WTC11 (cell line): Measurements from ENCODE around the gene PI4K2A. TPM values are rescaled to one million over a fixed set of nuclear protein-coding genes. Genes with fewer than 3 reads are reported as not detected.

Experiments used
- ATAC-seq: fragments of 200-7000 bp; cut with Tn5 transposase; 2 replicates; pipeline ENCODE4 v1.10.0; 2021; ENCODE audit warnings: mild to moderate bottlenecking, moderate library complexity
- CTCF ChIA-PET: fragments of 300-600 bp; sonication (Branson Sonifier 250); formaldehyde crosslinking; loops from one replicate; lab custom pipeline; 2021; ENCODE audit warnings: antibody characterized with exemption; lab: Charles Lee
- POLR2A ChIA-PET: fragments of 350-600 bp; sonication (Branson Sonifier 250); formaldehyde crosslinking; loops from one replicate; lab custom pipeline; 2021; ENCODE audit warnings: antibody characterized with exemption; lab: Charles Lee
- DNase-seq: peaks from one replicate; pipeline ENCODE4 v3.0.0; 2021; ENCODE audit warnings: low spot score
- H3K27ac Mint-ChIP-seq: 2 replicates; pipeline ENCODE4 v1.8.0; 2021; ENCODE audit warnings: mixed read lengths
- H3K27me3 Mint-ChIP-seq: 2 replicates; pipeline ENCODE4 v1.8.0; 2021; ENCODE audit warnings: low read depth, mild to moderate bottlenecking, moderate library complexity, mixed read lengths
- H3K36me3 Mint-ChIP-seq: 2 replicates; pipeline ENCODE4 v1.8.0; 2021; ENCODE audit warnings: mixed read lengths
- H3K4me1 Mint-ChIP-seq: 2 replicates; pipeline ENCODE4 v1.8.0; 2022; ENCODE audit warnings: mixed read lengths
- H3K4me3 Mint-ChIP-seq: 2 replicates; pipeline ENCODE4 v1.8.0; 2021; ENCODE audit warnings: mild to moderate bottlenecking, moderate library complexity, mixed read lengths
- H3K9me3 Mint-ChIP-seq: 2 replicates; pipeline ENCODE4 v1.8.0; 2021; ENCODE audit warnings: mixed read lengths
- ESRRA ChIP-seq: sonication (generic); formaldehyde crosslinking; IDR thresholded peaks from 2 replicates; pipeline ENCODE4 v1.8.1; 2022; ENCODE audit warnings: mild to moderate bottlenecking, missing genetic modification reagents, borderline replicate concordance
- FOXK1 ChIP-seq: sonication (generic); formaldehyde crosslinking; IDR thresholded peaks from 2 replicates; pipeline ENCODE4 v1.8.0; 2022; ENCODE audit warnings: mild to moderate bottlenecking, moderate library complexity, missing genetic modification reagents
- FOXP1 ChIP-seq: sonication (generic); formaldehyde crosslinking; IDR thresholded peaks from 2 replicates; pipeline ENCODE4 v1.8.0; 2022; ENCODE audit warnings: missing genetic modification reagents, mild to moderate bottlenecking, moderate library complexity, borderline replicate concordance
- GABPB1 ChIP-seq: sonication (generic); formaldehyde crosslinking; IDR thresholded peaks from 2 replicates; pipeline ENCODE4 v1.8.1; 2023; ENCODE audit warnings: mild to moderate bottlenecking, missing genetic modification reagents
- JAZF1 ChIP-seq: fragments of 250-450 bp; sonication (Bioruptor Pico); IDR thresholded peaks from 2 replicates; pipeline ENCODE4 v1.9.0; 2021; ENCODE audit warnings: moderate library complexity, mild to moderate bottlenecking, inconsistent platforms
- JUN ChIP-seq: sonication (generic); formaldehyde crosslinking; IDR thresholded peaks from 2 replicates; pipeline ENCODE4 v1.8.0; 2023; ENCODE audit warnings: mild to moderate bottlenecking, missing genetic modification reagents
- MYBL2 ChIP-seq: sonication (generic); formaldehyde crosslinking; IDR thresholded peaks from 2 replicates; pipeline ENCODE4 v1.8.1; 2023; ENCODE audit warnings: mild to moderate bottlenecking, moderate library complexity, missing genetic modification reagents
- RELA ChIP-seq: sonication (generic); formaldehyde crosslinking; IDR thresholded peaks from 2 replicates; pipeline ENCODE4 v1.8.1; 2022; ENCODE audit warnings: missing genetic modification reagents, mild to moderate bottlenecking, borderline replicate concordance
- SMAD3 ChIP-seq: sonication (generic); formaldehyde crosslinking; IDR thresholded peaks from 2 replicates; pipeline ENCODE4 v1.8.0; 2022; ENCODE audit warnings: missing genetic modification reagents, mild to moderate bottlenecking, borderline replicate concordance
- SOX15 ChIP-seq: fragments of 250-450 bp; sonication (Bioruptor Pico); IDR thresholded peaks from 2 replicates; pipeline ENCODE4 v1.9.0; 2021; ENCODE audit warnings: mild to moderate bottlenecking
- TEAD1 ChIP-seq: sonication (generic); formaldehyde crosslinking; IDR thresholded peaks from 2 replicates; pipeline ENCODE4 v1.8.0; 2022; ENCODE audit warnings: mild to moderate bottlenecking, missing genetic modification reagents
- TEAD4 ChIP-seq: sonication (generic); formaldehyde crosslinking; IDR thresholded peaks from 2 replicates; pipeline ENCODE4 v1.8.0; 2022; ENCODE audit warnings: mild to moderate bottlenecking, missing genetic modification reagents
- ZBTB21 ChIP-seq: sonication (generic); formaldehyde crosslinking; IDR thresholded peaks from 2 replicates; pipeline ENCODE4 v1.8.1; 2023; ENCODE audit warnings: mild to moderate bottlenecking, missing genetic modification reagents, borderline replicate concordance
- ZNF121 ChIP-seq: sonication (generic); formaldehyde crosslinking; IDR thresholded peaks from 2 replicates; pipeline ENCODE4 v1.8.0; 2023; ENCODE audit warnings: missing genetic modification reagents
- ZNF219 ChIP-seq: sonication (generic); formaldehyde crosslinking; IDR thresholded peaks from 2 replicates; pipeline ENCODE4 v1.8.0; 2023; ENCODE audit warnings: missing genetic modification reagents, mild to moderate bottlenecking, borderline replicate concordance
- ZNF263 ChIP-seq: sonication (generic); formaldehyde crosslinking; IDR thresholded peaks from 2 replicates; pipeline ENCODE4 v1.8.1; 2022; ENCODE audit warnings: low read depth, mild to moderate bottlenecking, moderate library complexity, missing genetic modification reagents
- ZNF317 ChIP-seq: sonication (generic); formaldehyde crosslinking; IDR thresholded peaks from 2 replicates; pipeline ENCODE4 v1.8.1; 2023; ENCODE audit warnings: low read depth, mild to moderate bottlenecking, moderate library complexity, missing genetic modification reagents, borderline replicate concordance
- ZNF416 ChIP-seq: fragments of 250-450 bp; sonication (Bioruptor Pico); IDR thresholded peaks from 2 replicates; pipeline ENCODE4 v1.9.0; 2021; ENCODE audit warnings: mild to moderate bottlenecking, inconsistent platforms
- ZNF671 ChIP-seq: fragments of 250-450 bp; sonication (Bioruptor Pico); IDR thresholded peaks from 2 replicates; pipeline ENCODE4 v1.8.0; 2021; ENCODE audit warnings: mild to moderate bottlenecking
- total RNA-seq: library from RNA; stranded (reverse); gene quantifications from 3 replicates; pipeline ENCODE4 v1.2.3, GENCODE V29; 2021
- TF ChIP-seq, protein P1 (sequence below): sonication (generic); formaldehyde crosslinking; IDR thresholded peaks from 2 replicates; pipeline ENCODE4 v1.8.0; 2022; ENCODE audit warnings: mild to moderate bottlenecking, missing genetic modification reagents
- TF ChIP-seq, protein P2 (sequence below): sonication (generic); formaldehyde crosslinking; IDR thresholded peaks from 2 replicates; pipeline ENCODE4 v1.8.1; 2023; ENCODE audit warnings: mild to moderate bottlenecking, missing genetic modification reagents, moderate library complexity
- TF ChIP-seq, protein P3 (sequence below): fragments of 200-600 bp; IDR thresholded peaks from 2 replicates; pipeline ENCODE4 v1.8.0; 2022; ENCODE audit warnings: antibody characterized with exemption

PI4K2A gene
- total RNA-seq, 1 experiment from 2014 or later: 19.5 TPM

DNA sequence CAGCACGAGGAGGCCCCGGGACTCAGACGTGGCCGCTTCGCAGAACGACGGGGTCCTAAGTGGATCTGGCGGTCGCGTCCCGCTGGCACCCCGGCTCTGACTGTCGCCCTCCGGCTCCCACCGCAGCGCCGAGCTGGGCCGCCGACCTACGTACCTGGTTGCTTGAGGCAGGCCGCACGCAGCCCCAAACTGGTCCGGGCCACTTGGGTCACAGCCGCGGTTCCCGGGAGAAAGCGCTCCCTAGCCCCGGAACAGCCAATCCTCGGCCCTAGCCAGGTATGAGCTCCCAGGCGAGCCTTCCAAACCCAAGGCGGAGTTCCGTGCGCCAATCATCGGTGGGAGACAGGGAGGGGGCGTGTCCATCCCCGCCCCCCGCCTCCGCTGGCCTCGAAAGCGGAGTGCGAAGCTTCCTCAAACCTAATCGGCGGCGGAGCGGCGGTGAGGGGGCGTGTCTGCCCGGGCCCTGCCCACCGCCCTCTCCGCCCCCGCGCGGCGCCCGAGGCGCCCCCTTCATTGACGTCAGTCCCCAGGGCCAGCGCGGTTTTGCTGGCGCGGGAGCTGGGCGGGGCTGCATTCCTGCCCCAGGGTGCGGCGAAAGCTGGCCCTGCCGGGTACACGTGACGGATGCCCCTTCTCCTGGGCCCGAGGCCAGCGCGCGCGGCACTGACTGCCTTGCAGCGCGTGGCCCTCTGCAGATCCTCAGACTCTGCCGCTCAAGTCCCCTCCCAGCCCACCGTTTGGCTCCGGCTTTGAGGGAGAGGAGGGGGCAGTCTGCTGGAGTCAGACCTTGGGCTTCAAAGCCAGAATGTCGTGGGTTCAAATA is 46.7 kb downstream of the PI4K2A start, which contains the start of gene AVPI1 (continued):
- TF ChIP-seq ZNF263 (CRISPR knock-in tag) (0 out of 2 replicates have a peak, but pooled peaks have one; percentile 16), ZNF317 (0 out of 2 replicates have a peak, but pooled peaks have one; percentile 43), ZNF416 (no peak), ZNF219 (CRISPR knock-in tag) (peak; percentile 86; the same call in 1 of the 2 replicates), FOXK1 (CRISPR knock-in tag) (peak; percentile 92), ESRRA (peak; percentile 89; the same call in 1 of the 2 replicates), ZBTB21 (peak; percentile 84), JUN (peak; percentile 67; the same call in 1 of the 2 replicates), FOXP1 (CRISPR knock-in tag) (peak; percentile 92), TEAD4 (peak; percentile 94), MYBL2 (peak; percentile 91), SOX15 (CRISPR knock-in tag) (no peak), ZNF121 (CRISPR knock-in tag) (peak; percentile 73), RELA (CRISPR knock-in tag) (peak; percentile 27; the same call in 1 of the 2 replicates)
- TF ChIP-seq, protein P1, sequence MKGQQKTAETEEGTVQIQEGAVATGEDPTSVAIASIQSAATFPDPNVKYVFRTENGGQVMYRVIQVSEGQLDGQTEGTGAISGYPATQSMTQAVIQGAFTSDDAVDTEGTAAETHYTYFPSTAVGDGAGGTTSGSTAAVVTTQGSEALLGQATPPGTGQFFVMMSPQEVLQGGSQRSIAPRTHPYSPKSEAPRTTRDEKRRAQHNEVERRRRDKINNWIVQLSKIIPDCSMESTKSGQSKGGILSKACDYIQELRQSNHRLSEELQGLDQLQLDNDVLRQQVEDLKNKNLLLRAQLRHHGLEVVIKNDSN (CRISPR knock-in tag): peak; percentile 97
- TF ChIP-seq, protein P2, sequence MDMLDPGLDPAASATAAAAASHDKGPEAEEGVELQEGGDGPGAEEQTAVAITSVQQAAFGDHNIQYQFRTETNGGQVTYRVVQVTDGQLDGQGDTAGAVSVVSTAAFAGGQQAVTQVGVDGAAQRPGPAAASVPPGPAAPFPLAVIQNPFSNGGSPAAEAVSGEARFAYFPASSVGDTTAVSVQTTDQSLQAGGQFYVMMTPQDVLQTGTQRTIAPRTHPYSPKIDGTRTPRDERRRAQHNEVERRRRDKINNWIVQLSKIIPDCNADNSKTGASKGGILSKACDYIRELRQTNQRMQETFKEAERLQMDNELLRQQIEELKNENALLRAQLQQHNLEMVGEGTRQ (CRISPR knock-in tag): peak; percentile 96

DNA sequence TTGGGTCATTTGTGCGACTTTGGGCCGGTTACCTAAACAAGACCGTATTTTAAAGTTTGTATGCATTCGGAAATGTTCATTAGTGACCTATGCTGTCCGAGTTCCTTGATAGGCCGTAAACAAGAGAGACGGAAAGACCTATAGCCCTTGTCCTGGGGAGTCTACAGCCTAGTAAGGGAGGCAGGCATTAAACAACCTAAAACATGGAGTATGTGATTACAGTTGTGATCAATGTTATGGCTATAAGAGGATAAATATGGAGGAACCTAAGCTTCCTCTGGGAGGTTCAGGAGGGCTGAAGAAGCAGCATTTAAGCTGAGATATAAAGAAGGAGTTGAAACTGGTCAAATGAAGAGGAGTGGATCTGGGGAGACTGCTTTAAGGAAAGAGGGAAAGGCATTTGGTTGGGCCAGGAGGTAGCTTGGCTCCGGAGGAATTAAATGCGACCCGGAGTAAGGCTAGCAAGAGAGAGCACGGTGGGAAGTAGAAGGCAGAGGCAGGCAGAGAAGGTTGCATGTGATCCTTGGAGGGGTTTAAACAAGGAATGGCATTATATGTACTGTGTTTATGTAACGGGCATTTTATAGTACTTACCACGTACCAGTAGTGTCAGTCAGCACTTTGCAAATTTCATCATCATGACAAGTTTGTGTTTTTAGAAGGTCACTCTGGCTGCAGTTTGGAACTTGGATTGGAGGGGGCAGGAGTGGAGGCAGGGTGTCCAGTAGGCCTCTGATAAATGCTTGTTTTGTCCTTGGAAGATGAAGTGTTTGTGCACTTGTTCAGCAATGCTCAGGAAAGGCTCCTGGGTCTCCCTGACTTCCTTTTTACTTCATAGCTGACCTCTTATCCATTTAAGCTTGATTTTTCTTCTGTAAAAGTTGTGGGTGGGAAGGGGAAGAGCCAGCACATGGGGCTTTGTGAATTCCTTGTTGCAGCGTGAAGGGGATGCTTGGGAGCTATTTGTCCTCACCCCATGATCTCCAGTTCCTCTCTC is 47.6 kb downstream of the PI4K2A start:
- Mint-ChIP-seq H3K27ac (peak overlapping the region; percentile 91), H3K9me3 (peaks cover under 1% of the 10 kb centered on the region; the same call in 1 of the 2 replicates), H3K4me1 (peaks cover 30% of the 10 kb centered on the region), H3K4me3 (peak overlapping the region; percentile 66), H3K36me3 (no peaks in the 10 kb centered on the region), H3K27me3 (peaks cover 17% of the 10 kb centered on the region)
- TF ChIP-seq, protein P3, sequence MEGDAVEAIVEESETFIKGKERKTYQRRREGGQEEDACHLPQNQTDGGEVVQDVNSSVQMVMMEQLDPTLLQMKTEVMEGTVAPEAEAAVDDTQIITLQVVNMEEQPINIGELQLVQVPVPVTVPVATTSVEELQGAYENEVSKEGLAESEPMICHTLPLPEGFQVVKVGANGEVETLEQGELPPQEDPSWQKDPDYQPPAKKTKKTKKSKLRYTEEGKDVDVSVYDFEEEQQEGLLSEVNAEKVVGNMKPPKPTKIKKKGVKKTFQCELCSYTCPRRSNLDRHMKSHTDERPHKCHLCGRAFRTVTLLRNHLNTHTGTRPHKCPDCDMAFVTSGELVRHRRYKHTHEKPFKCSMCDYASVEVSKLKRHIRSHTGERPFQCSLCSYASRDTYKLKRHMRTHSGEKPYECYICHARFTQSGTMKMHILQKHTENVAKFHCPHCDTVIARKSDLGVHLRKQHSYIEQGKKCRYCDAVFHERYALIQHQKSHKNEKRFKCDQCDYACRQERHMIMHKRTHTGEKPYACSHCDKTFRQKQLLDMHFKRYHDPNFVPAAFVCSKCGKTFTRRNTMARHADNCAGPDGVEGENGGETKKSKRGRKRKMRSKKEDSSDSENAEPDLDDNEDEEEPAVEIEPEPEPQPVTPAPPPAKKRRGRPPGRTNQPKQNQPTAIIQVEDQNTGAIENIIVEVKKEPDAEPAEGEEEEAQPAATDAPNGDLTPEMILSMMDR: no peak
- TF ChIP-seq ZNF671 (no peak), TEAD1 (CRISPR knock-in tag) (no peak), JAZF1 (CRISPR knock-in tag) (no peak), SMAD3 (no peak), GABPB1 (peak; percentile 71), ZNF263 (CRISPR knock-in tag) (no peak)
- TF ChIP-seq, protein P2 (CRISPR knock-in tag): no peak
- ATAC-seq (no peak), DNase-seq (no peak)
- ChIA-PET CTCF (interaction anchor here (0.7 to 3.4 kb wide), 20 partner anchors 8 to 282 kb away, joined by 3 to 61 read pairs (median 5); partner anchors contain the start of gene MARVELD1), POLR2A (interaction anchor here (0.6 to 2.2 kb wide), 13 partner anchors 9 to 734 kb away, joined by 3 to 27 read pairs (median 6); partner anchors contain the start of genes MARVELD1, PI4K2A and ZFYVE27)
